GM21447 (cell line): ENCODE measurements around the gene ZNF532.

Experiments used
- ATAC-seq: cut with Tn5 transposase; IDR thresholded peaks from one replicate; pipeline ENCODE4 v1.9.1; 2021; ENCODE audit not compliant: unreplicated experiment

ZNF532 gene

DNA sequence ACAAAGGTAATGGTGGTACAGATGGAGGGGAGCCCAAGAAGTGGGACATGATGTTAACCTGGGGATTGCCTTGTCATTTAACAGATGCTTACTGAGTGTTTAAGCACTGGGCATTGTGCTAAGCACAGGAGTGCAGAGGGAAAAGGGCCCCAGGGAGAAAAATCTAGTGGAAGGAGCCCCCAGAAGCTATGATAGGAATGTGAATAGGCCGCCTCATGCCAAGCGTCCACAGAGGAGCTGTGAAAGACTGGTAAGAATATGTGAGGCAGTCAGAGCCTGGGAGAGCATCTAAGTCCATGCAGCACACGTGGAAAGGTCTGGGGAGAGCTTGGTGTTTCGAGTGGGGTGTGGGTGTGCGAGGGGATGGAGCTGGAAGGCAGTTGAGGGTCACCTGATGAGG lies 5.5 kb downstream of the ZNF532 start:
- no peak for ATAC-seq

DNA sequence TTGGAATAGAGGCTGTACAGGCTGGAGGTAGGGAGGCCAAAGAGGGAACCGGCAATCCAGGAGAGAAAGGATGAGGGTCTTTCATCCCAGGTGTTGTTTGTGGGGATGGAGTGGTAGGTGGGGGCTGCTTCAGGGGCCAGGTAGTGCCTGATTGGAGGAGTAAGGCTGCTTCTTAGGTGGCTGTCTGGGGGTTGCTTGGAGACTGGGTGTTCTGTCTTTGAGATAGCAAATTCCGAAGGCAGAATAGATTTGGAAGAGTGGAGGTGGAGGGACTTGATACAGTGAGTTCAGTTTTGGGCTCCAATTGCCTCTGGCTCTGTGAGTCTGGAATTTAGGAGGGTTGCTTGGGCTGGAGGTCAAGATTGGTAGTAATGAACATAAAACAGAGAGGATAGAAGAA lies 5.9 kb downstream of the ZNF532 start:
- no peak for ATAC-seq

GRCh38 chr18:58871514-58872420 lies 7.1 kb downstream of the ZNF532 start:
- ATAC-seq = no peak

GRCh38 chr18:58878640-58879039 lies 14.0 kb downstream of the ZNF532 start:
- ATAC-seq = no peak

GRCh38 chr18:58881477-58881876 lies 16.8 kb downstream of the ZNF532 start:
- ATAC-seq = no peak

- ATAC-seq = no peak
Observed at GRCh38 chr18:58882044-58882443, 17.4 kb downstream of the ZNF532 start.

DNA sequence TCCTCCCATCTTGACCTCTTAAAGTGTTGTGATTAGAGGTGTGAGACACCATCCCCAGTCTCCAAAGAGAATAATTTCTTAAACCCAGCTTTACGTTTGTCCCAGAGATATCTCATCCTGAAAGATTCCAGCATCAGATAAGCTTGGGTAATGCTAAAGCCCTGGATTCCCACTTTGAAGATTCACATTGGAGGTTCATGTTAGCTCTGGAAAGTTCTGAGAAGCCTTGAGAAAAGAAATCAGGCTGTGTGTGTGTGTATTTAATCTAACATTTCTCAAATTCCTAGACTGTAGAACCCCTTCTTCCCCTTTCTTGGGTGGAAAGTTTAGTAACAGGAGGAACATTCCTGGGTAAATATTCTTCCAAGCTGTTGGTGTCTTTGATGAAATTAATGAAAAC lies 18.0 kb downstream of the ZNF532 start:
- ATAC-seq = no peak

DNA sequence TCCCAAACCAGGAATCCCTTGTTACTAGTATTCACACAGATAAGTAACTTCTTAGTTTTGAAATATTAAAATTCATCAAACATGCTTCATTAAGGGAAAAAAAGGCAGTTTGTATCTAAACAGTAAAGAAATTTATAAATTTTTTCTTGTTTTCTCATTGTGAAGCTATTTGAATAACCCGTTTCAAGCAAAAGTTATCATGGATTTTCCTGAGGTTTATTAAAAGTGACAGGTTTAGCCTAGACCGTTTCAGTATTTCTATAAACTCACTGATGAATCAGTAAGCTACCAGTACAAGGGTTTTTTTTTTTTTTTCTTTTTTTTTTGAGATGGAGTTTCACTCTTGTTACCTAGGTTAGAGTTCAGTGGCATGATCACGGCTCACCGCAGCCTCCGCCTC lies 20.0 kb downstream of the ZNF532 start:
- no peak for ATAC-seq

- ATAC-seq = no peak
Observed at GRCh38 chr18:58886431-58886830, 21.8 kb downstream of the ZNF532 start.

DNA sequence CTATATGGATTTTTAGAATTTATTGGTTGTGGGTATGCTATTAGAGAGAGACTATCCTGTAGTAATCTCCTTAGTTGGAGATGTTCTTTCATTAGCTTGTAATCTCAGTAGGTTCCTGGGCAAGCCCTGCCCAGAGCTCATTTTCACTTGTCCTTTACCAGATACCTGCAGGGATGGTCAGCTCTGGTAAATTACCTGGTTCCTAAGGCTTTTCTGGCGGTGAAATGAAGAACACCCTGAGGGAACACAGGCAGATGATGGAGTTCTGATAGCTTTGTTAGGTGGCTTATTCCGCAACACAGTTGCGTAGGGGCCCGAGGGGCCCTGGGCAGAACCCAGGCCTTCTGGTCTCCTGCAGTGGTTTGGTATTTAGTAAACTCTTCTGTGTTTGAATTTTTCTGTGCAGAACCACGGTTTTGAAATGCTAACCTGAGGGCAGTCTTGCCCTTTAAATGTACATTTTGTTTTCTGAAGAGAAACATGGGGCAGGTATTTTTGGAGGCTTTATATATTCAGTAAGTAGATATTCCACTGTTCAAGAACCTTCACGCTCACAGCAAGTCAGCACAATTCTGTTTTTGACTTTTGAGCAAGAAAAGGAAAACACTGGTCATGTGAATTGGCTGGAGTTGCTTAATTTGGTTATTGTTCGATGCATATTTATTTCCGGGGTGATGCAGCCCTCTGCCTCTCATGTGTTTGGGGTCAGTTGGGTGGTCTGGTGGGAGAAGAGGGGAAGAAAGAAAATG lies 22.4 kb downstream of the ZNF532 start:
- peak; percentile 27 for ATAC-seq

DNA sequence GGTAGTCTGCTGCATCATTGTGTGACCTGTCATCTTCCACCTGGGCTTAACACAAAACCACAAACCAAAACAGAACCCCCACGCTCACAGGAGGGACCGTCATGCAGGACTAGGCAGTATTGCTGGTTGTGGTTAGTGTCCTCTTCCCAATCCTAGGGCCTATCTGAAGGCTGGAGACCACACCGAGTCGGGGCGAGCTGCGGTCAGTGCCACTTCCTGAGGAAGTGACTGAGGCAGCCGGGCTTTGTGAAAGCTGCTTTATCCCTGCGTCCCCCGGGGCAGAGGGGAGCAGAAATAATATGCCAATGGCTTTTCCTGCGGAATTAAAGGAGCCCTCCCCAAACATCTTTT lies 22.9 kb downstream of the ZNF532 start:
- ATAC-seq = peak; percentile 79

- no peak for ATAC-seq
Observed at GRCh38 chr18:58891776-58892175, 27.1 kb downstream of the ZNF532 start.

DNA sequence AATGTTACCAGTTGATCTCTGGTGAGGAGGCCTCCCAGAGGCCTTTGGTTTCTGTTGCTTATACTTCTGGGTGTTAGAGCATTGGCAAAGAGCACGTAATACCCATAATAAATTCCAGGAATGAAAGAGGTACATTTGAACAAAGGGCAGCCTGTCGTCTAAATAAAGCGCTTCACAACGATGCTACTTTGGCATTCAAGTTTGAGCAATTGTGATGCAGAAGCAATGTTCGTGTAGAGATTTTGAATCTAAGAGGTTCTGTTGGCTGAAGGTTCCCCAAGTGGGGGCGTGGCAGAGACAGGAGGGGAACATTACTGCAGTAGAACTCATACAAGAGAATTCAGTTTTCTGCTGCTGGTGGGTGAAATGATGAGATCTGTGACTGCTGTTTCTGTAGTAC lies 27.8 kb downstream of the ZNF532 start:
- ATAC-seq = no peak

DNA sequence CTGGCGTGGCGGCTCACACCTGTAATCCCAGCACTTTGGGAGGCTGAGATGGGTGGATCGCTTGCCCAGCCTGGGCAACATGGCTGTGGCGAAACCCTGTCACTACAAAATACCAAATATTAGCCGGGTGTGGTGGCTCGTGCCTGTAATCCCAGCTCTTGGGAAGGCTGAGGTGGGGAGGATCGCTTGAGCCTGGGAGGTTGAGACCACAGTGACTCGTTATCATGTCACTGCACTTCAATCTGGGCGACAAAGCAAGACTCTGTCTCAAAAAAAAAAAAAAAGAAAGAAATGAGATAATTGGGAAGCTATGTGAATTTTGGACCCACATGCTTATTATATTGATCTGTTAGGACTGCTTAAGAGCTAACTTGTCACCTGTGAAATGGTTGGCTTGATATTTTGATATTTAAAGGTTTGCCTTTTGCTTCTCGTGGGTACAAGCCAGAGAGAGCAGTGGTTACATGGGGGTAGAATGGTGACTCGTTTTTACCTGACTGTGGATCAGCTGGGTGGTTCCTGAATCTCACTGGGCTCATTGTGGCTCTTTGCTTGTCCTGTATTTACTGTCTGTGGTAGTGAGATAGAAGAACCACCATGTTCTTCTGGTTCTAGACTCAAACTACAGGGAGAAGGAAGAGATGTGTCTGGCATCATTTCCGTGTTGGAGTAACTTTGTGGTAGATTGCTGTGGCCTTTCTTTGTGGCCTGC lies 28.9 kb downstream of the ZNF532 start:
- no peak for ATAC-seq

DNA sequence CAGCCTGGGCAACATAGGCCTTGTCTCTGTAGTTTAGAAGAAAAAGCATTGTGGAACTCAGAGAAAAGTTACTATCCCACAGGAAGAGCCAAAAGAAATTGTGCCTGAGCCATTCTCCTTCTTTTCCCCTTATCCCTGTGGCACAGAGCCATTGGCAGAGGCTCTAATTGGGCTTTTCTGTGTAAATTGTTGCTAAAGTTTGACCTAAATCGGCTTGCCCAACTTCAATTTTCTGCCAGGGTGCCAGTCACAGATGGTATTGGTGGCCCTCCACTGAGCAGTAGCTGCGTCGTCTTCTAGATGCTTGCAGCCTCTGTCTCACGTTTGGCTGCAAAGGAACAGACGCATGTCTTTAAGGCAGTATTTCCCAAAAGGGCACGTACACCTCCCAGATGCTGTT lies 30.3 kb downstream of the ZNF532 start:
- ATAC-seq = no peak

GRCh38 chr18:58895385-58895784 lies 30.7 kb downstream of the ZNF532 start:
- no peak for ATAC-seq

- peak; percentile 90 for ATAC-seq
Observed at GRCh38 chr18:58896268-58896667, 31.6 kb downstream of the ZNF532 start.

- ATAC-seq = no peak
Observed at GRCh38 chr18:58896734-58897508, 32.2 kb downstream of the ZNF532 start.

- ATAC-seq = no peak
Observed at GRCh38 chr18:58898010-58898799, 33.5 kb downstream of the ZNF532 start.

DNA sequence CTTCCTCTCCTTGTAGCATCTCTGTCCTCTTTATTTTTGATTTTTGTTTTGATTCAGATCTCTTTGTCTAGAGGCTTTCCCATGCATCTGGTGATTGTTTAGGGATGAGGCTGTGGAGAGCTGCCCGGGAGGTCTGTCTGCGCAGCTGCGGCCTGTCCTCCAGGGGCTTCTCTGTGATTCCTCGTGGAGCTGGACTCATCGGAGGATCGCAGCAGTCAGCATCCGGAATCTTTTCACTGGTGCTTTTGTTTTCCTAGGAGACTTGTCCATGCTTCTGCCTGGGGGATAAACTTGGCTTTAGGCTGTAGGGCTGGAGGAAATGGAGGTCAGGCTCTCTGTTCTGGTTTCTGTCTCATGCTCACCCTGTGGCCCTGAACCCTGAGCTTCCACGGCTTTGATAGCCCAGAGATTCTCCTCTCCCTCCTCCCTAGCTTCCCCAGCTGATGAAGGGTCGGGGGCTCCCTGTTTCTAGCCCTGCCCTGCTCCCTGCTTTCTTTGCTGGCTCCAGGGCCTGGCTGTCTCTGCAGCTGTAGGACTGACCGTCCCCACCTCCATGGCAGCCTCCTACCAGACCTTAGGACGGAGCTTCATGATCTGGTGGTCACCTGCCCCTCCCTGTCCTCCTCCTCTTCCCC lies 35.5 kb downstream of the ZNF532 start:
- no peak for ATAC-seq
